Hematopoietic multipotent progenitor cell treated with erythropoietin and hydrocortisone succinate and interleukin-3 and kit ligand, for 17 days (in vitro differentiated cells): Measurements from ENCODE around the gene ACE.
A peak's percentile ranks its signal among the peaks of the same experiment; 100 is the strongest.

Experiments used
- DNase-seq: peaks from one replicate; pipeline ENCODE4 v3.0.0-alpha.2; 2015; ENCODE audit warnings: low spot score

The ACE gene

GRCh38 chr17:63516910-63517824 lies 40.3 kb downstream of the ACE start:
- DNase-seq = no peak

DNA sequence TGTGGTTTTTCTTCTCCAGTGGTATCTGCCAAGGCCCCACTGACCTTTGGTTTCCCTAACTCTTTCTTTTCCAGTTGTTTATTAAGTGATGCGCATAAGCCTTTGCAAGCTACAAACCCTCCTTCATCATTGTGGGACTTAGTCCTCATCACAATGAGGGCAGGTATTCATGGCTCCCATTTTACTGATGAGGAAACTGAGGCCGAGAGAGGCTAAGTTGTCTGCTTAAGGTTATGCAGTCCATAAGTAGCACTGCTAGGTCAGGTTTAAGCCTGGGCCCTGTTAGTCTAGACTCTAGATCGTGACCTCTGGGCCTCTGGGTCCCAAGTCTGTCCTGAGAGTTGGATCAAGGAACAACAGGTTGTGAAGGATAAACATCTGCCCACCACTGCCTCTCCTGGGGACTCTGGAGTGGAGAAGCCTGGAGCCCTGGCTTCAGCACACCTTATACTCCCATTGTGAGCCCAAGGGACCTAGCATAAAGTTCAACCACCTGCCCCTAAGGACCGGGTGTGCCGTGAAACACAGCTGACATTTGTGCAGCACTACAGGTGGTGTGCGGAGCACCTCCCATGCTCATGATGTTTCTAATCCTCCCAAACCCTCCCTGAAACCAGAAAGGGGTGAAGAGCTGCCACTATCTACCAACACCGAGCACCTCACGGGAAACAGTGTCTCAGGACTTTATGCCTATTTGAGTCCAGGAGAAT lies 41.1 kb downstream of the ACE start:
- DNase-seq = no peak

DNA sequence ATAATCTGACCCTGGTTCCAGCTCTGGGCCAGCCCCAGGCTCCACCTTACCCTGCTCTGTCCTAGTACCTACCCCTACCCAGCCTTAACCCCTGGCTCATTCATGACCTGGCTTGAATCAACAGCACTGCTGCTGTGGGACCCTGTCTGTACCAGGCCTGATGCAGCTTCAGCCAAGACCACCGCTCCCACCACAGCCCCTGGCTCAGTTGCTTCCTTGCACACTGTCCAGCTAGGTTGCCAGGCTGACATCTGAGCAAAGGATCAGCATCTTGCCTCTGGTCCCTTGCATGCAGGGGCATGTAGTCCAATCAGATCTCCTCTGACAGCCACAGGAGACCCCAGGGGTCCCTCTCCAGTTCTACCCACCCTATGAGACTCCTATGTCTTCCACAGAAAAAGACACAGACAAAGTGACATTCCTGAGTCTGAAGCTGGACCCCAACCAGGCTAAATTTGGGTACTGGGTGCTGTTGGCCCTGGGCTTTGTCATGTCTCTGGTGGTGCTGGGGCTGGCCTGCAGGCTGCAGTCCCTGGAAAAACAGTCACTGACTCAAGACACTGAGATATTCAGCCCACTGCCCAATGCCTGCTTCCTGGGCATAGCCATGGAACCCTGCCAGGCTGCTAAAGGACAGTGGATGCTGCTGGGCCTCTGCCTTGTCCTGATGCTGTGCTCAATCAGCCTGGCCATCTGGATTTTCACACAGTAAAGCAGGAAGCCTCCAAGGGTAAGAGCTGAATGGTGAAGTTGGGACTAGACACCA lies 42.4 kb downstream of the ACE start:
- DNase-seq = no peak

- DNase-seq = no peak
Measured at GRCh38 chr17:63519972-63520882, 43.4 kb downstream of the ACE start.

DNA sequence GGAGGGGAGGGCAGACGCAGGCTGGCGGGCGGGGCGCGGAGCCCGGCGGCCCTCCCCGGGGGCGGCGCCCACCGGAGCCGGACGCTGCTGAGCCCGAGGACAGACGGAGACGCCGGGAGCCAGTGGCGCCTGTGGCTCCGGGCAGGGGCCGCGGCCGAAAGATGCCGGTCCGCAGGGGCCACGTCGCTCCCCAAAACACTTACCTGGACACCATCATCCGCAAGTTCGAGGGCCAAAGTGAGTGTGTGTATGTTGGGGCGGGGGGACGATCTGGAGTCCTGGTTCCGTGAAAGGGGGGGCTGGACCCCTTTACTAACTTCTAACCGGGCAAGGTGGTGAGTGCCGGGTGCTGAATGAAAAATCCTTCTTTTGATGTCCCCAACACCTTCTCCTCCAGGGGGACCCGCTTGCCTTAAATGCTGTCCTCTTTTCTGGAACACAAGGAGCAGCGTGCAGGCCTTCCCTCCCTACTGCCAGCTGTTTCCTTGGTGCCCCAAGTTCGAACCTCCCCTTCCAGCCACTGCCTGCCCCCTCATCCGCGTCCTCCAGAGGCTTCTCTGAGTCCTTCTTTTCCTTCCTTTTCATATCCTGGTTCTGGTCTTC lies 46.5 kb downstream of the ACE start, which contains the start of gene KCNH6:
KCNH6 (plus strand) TSS at position 106 of the 603 bp plus-strand sequence; CDS start at position 162, 56 bp downstream.
- no peak for DNase-seq

DNA sequence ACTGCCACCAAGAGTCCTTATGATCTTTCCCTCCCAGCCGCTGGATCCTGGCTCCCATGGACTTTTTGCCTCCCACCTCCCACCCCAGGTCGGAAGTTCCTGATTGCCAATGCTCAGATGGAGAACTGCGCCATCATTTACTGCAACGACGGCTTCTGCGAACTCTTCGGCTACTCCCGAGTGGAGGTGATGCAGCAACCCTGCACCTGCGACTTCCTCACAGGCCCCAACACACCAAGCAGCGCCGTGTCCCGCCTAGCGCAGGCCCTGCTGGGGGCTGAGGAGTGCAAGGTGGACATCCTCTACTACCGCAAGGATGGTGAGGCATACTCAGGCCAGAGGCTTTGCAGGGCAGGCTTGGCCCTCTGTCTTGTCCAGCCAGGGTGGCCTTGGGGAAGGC lies 47.2 kb downstream of the ACE start:
- DNase-seq = no peak

GRCh38 chr17:63525190-63525946 lies 48.5 kb downstream of the ACE start:
- no peak for DNase-seq

DNA sequence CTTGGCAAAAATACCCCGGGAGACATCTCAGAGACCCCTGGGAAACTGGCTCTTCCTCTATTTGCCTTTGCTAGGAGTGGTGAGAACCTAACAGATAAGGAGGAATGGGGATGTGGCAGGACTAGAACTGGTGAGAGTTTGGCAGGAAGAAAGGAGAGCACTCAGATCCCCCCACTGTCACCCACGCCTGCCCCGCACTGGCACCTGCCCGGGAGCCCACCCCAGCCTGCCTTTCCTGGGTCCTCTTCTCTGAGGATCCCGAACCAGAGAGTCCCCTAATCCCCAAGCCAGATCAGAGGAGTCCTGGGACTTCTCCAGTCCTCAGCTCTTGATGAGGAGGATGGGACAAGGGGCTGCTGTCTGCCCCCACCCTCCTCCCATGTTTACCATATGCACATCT lies 50.0 kb downstream of the ACE start:
- DNase-seq = no peak

DNA sequence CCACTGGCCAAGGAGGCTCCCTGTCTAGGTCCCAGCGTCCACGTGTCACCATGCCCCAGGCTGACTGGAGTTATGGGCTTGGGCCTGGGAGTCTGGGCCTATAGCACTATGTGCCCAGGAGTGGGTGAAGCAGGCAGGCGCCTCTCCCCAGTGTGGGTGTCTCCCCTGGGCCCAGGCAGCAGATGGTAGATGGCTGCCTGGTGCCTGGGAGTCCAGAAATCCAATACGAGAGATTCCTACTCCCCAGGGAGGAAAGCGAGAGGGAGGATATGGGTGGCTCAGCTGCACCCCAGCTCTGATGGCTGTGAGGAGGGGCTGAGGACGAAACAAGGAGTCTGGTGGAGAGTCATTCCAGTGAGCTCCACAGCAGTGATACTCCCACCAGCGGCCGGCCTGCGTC lies 51.3 kb downstream of the ACE start:
- no peak for DNase-seq

- DNase-seq = peak; percentile 49
Measured at GRCh38 chr17:63529711-63530556, 53.1 kb downstream of the ACE start.

DNA sequence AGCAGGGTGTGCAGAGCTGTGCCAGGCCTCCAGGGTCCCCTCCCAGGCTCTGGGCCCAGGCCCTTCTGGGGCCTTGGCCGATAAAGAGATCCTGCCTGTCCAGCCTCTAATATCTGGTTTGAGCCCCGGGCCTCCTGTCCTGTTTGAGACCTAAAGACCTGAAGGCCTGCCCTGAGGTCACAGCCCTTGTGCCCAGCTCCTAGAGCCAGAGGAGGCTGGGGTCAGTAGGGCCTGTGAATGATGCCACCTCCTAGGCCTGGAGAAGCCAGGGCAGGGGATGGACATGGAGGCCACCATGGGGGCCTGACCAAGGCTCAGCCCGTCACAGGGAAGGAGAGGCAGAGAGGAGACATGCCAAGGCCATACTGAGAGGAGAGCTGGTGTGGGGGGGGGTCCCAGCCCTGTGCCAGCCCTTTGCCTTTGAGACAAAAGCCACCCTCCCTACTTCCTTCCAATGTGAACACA lies 53.7 kb downstream of the ACE start:
- no peak for DNase-seq

GRCh38 chr17:63531022-63531965 lies 54.4 kb downstream of the ACE start:
- DNase-seq = no peak

GRCh38 chr17:63533433-63534077 lies 56.7 kb downstream of the ACE start:
- DNase-seq = no peak

GRCh38 chr17:63534078-63534570 lies 57.3 kb downstream of the ACE start:
- DNase-seq = no peak

DNA sequence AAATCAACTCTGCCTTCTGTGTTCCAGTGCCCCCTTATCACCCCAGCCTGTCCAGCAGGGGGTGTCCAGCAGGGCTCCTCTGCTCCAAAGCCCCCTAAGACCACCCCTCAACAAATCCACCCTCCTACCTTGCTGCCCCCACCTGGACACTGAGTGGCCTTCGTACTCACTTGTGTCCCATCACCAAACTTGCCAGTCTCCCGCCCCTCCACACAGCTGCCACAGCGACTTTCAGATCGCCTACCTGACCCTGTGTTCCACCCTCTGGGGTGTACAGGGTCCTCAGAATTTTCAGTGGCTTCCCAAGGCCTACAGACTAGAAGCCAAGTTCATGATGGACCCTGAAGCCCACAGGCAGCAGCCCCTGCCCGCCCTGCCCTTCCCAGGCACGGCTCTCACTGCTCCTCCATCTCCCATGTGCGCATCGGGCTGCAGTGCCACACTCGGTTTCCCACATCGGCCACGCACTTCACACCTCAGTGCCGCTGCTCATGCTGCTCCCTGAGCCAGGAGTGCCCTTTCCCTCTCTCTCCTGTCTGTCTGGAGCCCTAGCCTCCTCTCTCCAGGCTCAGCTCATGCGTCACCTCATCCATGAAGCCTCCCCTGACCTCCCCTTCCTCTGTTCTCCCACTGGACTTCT lies 58.1 kb downstream of the ACE start:
- DNase-seq = no peak

DNA sequence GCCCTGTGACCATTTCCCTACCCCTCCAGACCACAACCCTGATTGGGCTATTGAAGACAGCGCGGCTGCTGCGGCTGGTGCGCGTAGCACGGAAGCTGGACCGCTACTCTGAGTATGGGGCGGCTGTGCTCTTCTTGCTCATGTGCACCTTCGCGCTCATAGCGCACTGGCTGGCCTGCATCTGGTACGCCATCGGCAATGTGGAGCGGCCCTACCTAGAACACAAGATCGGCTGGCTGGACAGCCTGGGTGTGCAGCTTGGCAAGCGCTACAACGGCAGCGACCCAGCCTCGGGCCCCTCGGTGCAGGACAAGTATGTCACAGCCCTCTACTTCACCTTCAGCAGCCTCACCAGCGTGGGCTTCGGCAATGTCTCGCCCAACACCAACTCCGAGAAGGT lies 58.8 kb downstream of the ACE start:
- no peak for DNase-seq

GRCh38 chr17:63537001-63537400 lies 60.1 kb downstream of the ACE start:
- no peak for DNase-seq
